H1 (cell line): ENCODE measurements around the gene WDR1. TPM values are rescaled to one million over a fixed set of nuclear protein-coding genes. Genes with fewer than 3 reads are reported as not detected.

Experiments
- CREB1 ChIP-seq: IDR thresholded peaks from 2 replicates; pipeline ENCODE4 v1.6.1; 2012; ENCODE audit warnings: inconsistent platforms
- RBBP5 ChIP-seq: IDR thresholded peaks from 2 replicates; pipeline ENCODE4 v1.7.1; 2012; ENCODE audit warnings: low read depth, mild to moderate bottlenecking, inconsistent platforms, low read length, moderate library complexity, borderline replicate concordance
- polyA plus RNA-seq, 7 experiments: library from polyadenylated mRNA; depleted of rRNA in 3 of 7; stranded (reverse) in 5 of 7; unstranded in 2 of 7; fragments of >200 nt in 5 of 7; fragments of 200-250 nt in 2 of 7; gene quantifications; 1 replicate in 5 of 7; 2 replicates in 1 of 7; 4 replicates in 1 of 7; pipeline versions ENCODE4 v1.2.1 to v1.2.3, GENCODE V29; 2011 to 2013; ENCODE audit warnings: missing spikeins in 2 of 7, mixed read lengths in 2 of 7
- total RNA-seq: library from RNA; stranded (reverse); fragmentation: NEBNext Ultra II Directional; extraction: Animal tissue kit (Norgen Biotek cat#: 25700); gene quantifications from 2 replicates; pipeline ENCODE4 v1.2.1, GENCODE V29; 2021
- TF ChIP-seq, protein P1 (sequence below): fragments of 300-600 bp; sonication (generic); IDR thresholded peaks from 2 replicates; pipeline ENCODE4 v1.7.1; 2012; ENCODE audit warnings: low read length, moderate library complexity, mild to moderate bottlenecking, inconsistent platforms; ENCODE audit not compliant: insufficient replicate concordance
- TF ChIP-seq, protein P2 (sequence below): IDR thresholded peaks from 2 replicates; pipeline ENCODE4 v1.6.1; 2012; ENCODE audit warnings: inconsistent platforms
- TF ChIP-seq, protein P3 (sequence below): IDR thresholded peaks from 2 replicates; pipeline ENCODE4 v1.6.1; 2012; ENCODE audit warnings: inconsistent platforms

Gene WDR1
- total and polyA plus RNA-seq, 2 of the 8 experiments (the other 6 are each of a cell fraction or from before 2014, with no cell fraction given) = 315 to 377 TPM

DNA sequence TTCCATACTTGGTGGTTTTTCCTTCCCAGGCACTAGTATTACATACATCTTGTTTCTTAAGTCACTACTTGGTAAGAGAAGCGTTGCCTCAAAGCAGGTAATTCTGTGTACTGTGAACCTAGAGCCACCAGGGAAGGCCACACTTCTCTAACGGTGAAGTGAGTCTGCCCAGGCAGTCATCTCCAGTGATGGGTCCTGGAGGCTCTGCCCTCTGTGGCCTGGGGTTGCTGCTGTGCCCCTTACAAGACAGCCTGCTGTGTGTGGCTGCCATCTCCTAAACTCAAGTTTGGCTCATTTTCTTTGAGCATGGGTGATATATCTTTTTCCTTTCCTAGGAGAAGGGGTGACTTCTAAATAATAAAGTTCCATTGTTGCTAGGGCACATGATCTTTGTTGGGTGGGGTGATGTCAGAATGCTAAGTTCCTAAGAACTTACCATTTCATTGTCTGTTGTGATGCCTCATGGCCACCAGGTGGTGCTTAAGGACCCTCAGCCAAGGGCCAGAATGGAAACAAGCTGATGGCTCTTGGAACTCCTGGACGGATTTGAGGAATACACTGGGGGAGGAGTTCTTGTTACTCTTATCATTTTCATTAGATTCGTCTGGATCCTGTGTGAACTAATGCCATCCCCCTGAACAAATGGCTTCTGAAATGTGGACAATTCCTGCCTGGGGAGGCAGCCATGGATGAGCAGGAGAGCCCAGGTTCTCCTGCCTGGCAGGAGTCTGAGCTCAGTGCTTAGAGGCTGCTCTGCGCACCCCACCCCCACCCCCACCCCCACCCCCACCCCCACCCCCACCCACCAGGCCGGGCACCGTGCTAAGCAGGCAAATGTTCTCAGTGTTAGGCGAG lies 41.1 kb upstream of the WDR1 start (continued):
- TF ChIP-seq, protein P1, sequence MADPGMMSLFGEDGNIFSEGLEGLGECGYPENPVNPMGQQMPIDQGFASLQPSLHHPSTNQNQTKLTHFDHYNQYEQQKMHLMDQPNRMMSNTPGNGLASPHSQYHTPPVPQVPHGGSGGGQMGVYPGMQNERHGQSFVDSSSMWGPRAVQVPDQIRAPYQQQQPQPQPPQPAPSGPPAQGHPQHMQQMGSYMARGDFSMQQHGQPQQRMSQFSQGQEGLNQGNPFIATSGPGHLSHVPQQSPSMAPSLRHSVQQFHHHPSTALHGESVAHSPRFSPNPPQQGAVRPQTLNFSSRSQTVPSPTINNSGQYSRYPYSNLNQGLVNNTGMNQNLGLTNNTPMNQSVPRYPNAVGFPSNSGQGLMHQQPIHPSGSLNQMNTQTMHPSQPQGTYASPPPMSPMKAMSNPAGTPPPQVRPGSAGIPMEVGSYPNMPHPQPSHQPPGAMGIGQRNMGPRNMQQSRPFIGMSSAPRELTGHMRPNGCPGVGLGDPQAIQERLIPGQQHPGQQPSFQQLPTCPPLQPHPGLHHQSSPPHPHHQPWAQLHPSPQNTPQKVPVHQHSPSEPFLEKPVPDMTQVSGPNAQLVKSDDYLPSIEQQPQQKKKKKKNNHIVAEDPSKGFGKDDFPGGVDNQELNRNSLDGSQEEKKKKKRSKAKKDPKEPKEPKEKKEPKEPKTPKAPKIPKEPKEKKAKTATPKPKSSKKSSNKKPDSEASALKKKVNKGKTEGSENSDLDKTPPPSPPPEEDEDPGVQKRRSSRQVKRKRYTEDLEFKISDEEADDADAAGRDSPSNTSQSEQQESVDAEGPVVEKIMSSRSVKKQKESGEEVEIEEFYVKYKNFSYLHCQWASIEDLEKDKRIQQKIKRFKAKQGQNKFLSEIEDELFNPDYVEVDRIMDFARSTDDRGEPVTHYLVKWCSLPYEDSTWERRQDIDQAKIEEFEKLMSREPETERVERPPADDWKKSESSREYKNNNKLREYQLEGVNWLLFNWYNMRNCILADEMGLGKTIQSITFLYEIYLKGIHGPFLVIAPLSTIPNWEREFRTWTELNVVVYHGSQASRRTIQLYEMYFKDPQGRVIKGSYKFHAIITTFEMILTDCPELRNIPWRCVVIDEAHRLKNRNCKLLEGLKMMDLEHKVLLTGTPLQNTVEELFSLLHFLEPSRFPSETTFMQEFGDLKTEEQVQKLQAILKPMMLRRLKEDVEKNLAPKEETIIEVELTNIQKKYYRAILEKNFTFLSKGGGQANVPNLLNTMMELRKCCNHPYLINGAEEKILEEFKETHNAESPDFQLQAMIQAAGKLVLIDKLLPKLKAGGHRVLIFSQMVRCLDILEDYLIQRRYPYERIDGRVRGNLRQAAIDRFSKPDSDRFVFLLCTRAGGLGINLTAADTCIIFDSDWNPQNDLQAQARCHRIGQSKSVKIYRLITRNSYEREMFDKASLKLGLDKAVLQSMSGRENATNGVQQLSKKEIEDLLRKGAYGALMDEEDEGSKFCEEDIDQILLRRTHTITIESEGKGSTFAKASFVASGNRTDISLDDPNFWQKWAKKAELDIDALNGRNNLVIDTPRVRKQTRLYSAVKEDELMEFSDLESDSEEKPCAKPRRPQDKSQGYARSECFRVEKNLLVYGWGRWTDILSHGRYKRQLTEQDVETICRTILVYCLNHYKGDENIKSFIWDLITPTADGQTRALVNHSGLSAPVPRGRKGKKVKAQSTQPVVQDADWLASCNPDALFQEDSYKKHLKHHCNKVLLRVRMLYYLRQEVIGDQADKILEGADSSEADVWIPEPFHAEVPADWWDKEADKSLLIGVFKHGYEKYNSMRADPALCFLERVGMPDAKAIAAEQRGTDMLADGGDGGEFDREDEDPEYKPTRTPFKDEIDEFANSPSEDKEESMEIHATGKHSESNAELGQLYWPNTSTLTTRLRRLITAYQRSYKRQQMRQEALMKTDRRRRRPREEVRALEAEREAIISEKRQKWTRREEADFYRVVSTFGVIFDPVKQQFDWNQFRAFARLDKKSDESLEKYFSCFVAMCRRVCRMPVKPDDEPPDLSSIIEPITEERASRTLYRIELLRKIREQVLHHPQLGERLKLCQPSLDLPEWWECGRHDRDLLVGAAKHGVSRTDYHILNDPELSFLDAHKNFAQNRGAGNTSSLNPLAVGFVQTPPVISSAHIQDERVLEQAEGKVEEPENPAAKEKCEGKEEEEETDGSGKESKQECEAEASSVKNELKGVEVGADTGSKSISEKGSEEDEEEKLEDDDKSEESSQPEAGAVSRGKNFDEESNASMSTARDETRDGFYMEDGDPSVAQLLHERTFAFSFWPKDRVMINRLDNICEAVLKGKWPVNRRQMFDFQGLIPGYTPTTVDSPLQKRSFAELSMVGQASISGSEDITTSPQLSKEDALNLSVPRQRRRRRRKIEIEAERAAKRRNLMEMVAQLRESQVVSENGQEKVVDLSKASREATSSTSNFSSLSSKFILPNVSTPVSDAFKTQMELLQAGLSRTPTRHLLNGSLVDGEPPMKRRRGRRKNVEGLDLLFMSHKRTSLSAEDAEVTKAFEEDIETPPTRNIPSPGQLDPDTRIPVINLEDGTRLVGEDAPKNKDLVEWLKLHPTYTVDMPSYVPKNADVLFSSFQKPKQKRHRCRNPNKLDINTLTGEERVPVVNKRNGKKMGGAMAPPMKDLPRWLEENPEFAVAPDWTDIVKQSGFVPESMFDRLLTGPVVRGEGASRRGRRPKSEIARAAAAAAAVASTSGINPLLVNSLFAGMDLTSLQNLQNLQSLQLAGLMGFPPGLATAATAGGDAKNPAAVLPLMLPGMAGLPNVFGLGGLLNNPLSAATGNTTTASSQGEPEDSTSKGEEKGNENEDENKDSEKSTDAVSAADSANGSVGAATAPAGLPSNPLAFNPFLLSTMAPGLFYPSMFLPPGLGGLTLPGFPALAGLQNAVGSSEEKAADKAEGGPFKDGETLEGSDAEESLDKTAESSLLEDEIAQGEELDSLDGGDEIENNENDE = no peak
- TF ChIP-seq CREB1 (peak; percentile 50; the same call in 1 of the 2 replicates), RBBP5 (peak; percentile 44; the same call in 1 of the 2 replicates)
- TF ChIP-seq, protein P2, sequence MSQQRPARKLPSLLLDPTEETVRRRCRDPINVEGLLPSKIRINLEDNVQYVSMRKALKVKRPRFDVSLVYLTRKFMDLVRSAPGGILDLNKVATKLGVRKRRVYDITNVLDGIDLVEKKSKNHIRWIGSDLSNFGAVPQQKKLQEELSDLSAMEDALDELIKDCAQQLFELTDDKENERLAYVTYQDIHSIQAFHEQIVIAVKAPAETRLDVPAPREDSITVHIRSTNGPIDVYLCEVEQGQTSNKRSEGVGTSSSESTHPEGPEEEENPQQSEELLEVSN = no peak
- TF ChIP-seq, protein P3, sequence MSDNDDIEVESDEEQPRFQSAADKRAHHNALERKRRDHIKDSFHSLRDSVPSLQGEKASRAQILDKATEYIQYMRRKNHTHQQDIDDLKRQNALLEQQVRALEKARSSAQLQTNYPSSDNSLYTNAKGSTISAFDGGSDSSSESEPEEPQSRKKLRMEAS = peak; percentile 9; the same call in 1 of the 2 replicates
- TF ChIP-seq, all 59 proteins: peak for 6
